GM19463 (cell line): ENCODE data around the gene TREML4.
A peak's percentile ranks its signal among the peaks of the same experiment; 100 is the strongest.
"Not testable (repeated sequence)": the region's sequence is repeated elsewhere in the genome, so short reads cannot be mapped to it uniquely, and the experiment has no call there.

ENCODE experiments used
- ATAC-seq: cut with Tn5 transposase; IDR thresholded peaks from one replicate; pipeline ENCODE4 v1.9.1; 2021; ENCODE audit warnings: mild to moderate bottlenecking, moderate library complexity; ENCODE audit not compliant: unreplicated experiment

Gene TREML4, protein sequence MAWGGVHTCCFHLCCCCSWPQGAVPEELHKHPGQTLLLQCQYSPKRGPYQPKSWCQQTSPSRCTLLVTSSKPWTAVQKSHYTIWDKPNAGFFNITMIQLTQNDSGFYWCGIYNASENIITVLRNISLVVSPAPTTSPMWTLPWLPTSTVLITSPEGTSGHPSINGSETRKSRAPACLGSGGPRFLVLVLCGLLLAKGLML

DNA sequence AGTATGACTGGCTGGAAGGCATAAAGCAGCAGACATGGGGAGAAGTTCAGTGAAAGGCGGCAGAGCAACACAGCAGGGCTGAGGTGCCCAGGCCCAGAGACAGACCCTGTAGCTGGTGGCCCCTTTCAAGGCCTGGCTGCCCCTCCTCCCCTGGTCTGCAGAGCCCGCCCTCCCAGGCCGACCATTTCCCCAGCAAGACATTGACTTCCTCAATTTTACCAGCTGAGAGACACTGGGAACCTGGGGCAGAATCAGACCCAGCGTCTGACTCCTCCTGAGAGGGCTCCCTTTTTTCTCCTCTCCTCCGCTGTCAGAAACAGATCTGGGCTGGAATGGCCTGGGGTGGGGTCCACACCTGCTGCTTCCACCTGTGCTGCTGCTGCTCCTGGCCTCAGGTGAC, at the start of gene TREML4:
TREML4 (plus strand) TSS at position 254 of the 400 bp plus-strand sequence; CDS start at position 333, 79 bp downstream.
- no peak for ATAC-seq

DNA sequence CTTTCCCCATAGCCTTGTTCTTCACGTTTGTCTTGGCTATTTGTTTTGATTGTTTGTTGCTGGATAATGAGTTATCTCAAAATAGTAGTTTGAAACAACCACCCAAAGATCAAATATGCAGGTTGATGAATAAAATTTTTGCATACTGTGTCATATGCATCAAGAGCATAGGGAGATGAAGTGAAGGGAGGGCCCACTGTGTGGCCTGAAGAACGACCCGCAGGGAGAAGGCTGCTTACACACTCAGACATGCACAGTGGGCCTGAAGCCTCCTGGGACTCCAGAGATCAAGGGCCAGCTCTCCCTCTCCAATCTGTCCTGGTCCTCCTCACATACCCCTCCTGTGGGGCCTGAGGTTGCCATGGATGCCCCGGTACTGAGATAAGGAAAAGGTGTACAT, 49.0 kb upstream of the TREML4 start:
- no peak for ATAC-seq

DNA sequence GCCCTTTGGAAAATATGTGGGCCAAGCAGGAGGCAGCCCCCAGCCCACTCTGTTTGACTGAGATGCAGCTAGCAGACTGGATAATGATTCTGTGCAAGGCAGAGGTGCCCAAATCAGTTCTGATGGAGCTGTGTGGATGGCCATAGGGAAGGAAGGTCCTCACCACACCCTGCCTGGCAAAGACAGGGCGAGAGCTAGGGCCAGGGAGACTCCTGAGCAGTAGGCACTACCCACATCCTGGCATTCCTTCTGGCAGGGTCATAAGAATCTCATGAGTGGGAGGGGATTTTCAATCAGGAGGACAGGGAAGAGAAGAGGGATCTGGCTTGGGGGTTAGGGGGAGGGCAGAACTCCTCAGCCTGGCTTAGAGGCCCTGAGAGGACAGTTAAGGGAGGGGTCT, 46.6 kb upstream of the TREML4 start:
- ATAC-seq, result no peak

DNA sequence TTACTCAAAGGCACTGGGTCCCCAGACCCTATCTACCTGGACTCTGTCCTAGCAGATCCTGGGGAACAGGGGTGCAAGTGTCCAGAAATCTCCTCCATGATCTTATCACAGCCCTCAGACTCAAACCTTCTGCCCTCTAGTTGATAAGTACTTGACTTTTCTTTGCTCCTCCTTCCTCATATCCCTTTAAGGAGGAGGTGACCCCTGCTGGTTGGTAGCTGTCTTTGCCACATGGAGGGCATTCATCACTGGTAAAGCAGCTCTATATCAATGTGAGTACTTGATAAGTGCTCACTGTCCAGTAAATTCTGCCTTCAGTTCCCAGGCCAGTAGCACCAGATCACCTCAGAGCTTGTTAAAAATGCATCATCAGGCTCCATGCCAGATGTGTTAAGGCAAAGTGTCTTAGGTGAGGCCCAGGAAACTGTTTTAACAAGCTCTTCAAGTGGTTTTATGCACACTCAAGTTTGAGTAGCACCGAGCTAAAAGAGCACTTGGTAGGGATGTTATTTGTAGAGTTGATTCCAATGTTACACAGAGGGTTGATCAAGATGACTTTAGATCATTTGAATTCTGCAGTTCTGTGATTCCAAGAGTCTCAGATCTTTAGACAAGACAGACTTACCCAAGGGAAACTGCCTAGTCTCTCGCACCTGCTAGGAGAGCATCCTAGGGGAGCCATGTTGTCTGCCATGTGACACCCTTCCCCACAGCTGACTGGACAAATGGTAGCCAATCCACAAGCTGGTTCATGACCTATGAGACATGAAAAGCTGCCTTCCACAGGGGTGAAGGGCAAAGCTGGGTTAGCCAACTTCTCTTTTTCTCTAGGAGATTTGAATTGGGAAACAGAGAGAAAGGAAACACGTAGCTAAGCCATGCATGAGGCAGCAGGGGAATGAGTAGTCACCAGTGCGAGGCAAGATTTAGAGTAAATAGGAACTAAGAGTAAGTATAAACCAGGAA, 45.8 kb upstream of the TREML4 start:
- ATAC-seq, result no peak

DNA sequence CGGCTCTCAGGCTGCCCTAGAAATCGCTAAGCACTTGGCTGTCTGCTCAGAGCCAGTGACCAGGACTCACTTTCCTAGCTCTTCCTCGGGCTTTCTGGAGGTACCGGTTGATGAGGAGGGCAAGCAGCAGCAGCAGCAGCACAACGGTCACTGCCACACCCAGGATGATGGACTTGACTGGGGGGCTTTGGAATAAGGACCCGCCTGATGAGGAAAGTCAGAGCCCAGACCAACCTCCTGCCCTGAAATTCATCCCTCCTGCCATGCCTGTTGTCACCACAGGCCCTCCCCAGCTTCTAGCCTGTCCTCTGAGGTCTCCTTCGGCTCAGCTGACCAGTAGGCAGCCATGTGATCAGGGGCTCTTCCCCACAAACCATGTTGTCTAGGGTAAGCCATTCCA, 43.4 kb upstream of the TREML4 start:
- ATAC-seq, result no peak

DNA sequence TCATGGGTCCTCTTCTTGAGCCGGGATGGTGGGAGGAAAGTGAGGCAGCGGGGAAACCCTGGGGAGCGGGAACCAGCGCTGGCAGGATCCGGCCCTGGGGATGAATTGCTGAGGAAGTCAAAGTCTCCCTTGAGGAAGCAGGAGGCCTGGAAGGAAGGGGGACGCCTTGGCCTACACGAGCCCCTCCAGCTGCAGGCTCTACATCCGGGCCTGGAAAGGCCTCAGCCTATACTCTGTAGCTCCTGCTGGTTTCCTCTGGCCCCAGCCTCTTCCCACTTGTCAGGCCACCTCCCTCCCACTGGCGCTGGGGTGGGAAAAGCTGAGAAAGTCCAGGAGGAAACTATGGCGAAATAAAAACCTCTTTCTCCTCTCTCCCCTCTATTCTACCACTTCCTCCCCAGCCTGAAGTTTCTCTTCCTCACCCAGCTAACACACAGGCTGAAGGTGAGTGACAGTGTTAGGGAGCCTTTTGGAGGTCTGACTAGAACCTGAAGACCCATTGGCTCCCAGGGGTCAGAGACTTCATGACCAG, 42.1 kb upstream of the TREML4 start:
- no peak for ATAC-seq

DNA sequence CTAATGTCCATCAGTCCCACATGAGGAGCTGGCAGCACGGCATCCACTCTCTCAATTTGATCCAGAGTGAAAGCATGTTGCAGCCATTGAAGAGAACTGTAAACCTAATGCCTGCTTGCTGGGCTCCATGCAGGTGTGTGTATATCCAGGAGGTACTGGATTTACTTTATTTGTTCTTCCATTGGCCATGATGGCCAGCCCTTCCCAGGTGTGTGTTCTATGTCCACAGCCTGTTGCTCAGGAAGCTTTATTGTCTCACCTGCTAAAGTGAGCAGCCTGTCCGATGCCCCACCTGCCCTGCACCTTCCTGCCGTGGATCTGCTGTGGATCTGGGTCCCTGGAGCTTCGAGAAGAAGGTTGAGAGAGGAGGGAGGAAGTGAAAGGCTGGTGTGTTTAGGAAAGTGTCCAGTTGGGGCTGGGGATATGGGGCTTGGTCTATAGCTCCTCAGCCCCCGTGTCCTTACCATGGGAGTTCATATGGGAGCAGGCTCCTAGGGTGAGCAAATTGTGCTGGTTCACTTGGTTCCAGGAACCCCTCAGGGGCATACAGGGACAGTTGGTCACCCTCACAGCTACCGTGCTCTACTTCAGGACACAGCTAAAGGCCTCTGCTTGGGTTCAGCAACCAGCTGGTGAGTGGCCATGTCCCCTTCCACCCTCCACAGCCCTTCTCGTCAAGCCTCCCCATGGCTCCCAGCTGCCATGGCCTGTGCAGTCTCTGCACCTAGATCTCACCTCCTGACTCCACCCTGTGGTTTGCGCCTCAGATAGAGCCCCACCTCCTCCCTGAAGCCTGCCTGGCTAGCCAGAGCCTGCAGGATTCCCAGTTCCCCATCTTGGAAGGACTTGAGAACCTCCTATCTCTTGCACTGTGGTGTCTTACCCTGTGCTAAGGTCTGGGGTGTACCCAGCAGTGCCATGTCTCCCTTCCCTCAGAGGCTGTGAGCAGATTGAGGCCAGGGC, 39.9 kb upstream of the TREML4 start:
- no peak for ATAC-seq

DNA sequence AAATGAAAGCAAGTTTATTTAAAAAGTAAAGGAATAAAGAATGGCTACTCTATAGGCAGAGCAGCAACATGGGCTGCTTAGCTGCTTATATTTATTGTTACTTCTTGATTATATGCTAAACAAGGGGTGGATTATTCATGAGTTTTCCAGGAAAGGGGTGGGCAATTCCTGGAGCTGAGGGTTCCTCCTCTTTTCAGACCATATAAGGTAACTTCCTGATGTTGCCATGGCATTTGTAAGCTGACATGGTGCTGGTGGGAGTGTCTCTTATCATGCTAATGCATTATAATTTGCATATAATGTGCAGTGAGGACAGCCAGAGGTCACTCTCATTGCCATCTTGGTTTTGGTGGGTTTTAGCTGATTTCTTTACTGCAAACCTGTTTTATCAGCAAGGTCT, 39.1 kb upstream of the TREML4 start:
- ATAC-seq, result not testable (repeated sequence)

DNA sequence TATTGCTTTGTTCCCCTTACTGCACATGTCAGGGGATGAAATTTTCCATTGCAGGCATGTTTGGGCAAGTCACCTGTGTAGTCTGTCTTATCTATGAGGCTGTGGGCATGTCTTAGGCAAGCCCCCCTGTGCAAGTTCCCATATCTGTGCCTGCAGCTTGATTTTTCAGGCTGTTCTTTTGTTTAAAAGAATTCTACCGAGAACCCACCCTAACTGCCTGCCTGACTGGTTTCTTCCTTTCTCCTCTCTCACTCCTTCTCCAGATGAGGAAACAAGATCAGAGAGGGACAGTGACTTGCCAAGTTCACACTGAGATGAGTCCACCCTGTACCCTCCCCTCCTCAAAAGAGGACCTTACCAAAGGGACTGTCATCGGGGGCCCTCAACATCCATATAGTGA, 38.2 kb upstream of the TREML4 start:
- no peak for ATAC-seq

DNA sequence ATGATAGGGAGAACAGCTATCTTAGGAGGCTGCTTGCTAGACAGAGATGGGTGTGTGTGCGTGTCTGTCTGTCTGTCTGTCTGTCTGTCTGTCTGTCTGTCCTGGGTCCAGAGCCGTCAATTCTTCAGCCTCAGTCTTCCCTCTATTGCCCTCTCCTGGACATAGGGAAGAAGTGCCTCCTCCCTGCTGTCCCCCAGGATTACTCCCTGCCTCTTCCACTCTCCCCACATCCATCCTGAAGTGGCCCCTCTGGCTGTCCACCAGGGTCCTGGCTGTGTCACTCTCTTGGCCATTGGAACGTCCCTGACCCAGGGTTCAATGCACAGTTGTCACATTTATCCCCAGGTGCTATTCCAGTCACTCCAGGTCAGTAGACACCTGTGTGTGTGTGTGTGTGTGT, 37.4 kb upstream of the TREML4 start:
- ATAC-seq, result no peak

DNA sequence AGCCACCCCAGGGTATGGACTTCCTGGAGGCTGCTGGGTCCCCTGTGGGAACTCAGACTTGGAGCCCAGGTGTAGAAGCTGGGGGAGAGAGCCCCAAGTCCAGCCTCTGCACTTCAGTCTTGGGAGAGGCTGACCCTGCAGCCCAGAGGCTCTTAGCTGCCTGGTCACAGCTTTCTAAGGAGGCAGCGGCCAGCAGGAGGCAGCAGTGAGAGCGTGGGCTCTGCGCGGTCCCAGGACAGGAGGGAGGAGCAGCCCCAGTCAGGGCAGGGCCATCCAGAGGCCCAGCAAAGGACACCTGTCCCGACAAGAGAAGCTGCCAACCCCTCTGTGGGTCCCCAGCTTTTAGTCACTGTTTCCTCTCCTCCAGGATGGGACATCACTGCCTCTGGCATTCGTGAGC, 36.6 kb upstream of the TREML4 start:
- ATAC-seq, result no peak

DNA sequence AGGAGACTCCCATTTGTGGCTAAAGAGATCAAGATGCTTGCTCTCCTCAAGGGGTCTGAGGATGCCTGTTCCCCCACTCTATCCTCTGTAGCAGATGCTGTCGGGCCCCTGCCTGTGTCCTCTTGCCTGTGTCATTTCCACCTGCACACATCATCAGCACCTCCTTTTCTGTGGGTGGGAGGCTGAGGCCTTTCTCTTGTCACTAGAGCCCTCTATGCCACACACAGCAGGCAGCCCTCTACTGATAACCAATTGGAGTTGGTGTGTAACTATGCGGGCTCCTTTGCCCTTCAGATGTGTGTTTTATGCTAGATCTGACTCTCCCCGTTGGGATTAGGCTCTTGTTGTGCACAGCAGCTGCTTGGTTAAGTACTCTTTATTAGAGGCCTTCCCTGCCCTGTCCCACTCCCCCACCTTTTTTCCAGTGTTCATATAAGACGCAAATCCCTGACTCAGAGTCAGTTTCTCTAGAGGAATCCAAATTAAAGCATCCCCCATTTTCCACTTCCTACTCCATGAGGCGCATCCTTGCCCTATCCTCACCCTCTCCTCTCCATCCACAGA, 34.9 kb upstream of the TREML4 start:
- ATAC-seq, result no peak

DNA sequence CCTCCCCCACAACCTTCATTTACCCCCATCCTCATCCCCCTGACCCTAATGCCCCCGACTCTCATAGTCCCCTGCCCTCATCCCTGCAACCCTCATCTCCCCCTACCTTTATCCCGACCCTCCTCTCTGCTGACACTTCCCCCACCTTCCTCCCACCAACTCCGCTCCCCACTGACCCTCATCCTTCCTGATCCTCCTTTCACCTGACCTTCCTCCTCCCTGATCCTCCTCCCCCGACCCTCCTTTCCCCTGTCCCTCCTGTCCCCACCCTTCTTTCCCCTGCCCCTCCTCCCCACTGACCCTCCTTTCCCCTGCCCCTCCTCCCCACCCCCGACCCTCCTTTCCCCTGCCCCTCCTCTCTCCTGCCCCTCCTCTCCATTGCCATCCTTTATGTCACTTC, 34.3 kb upstream of the TREML4 start:
- no peak for ATAC-seq

DNA sequence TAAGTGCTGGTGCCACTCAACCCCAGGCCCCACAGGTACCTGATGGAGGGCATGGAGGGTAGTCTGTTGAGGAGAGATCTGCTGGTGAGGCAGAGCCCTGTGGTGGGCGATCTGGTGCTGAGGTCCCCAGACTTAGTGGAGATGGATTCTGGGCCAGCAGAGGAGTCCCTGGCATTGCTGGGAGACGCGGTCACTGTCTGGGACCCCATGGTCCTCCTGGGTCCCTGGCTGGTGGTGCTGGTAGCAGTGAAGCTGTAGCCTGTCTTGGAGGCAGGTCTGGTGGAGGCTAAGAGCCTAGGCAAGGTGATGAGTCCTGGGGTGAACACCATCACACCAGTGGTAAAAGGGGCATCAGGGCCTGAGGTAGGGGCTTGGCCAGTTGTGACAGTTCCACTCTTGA, 33.8 kb upstream of the TREML4 start:
- ATAC-seq, result no peak

DNA sequence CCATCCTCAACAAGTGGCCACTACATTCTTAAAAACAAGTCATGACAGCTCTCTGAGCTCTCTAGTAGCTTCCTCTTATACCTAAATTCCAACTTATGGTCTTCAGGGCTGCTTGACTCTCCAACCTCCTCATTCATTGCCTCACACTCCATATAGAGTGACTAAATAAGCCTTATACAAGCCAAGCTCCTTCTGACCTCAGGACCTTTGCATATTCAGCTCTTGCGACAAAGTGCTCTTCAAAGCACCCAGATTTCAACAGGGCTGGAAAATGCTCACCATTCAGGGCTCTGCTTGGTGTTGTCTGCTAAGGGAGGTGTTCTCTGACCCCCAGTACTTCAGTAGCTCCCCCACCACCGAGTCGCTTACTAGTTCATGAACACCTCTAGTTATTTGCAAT, 30.9 kb upstream of the TREML4 start:
- ATAC-seq, result no peak

DNA sequence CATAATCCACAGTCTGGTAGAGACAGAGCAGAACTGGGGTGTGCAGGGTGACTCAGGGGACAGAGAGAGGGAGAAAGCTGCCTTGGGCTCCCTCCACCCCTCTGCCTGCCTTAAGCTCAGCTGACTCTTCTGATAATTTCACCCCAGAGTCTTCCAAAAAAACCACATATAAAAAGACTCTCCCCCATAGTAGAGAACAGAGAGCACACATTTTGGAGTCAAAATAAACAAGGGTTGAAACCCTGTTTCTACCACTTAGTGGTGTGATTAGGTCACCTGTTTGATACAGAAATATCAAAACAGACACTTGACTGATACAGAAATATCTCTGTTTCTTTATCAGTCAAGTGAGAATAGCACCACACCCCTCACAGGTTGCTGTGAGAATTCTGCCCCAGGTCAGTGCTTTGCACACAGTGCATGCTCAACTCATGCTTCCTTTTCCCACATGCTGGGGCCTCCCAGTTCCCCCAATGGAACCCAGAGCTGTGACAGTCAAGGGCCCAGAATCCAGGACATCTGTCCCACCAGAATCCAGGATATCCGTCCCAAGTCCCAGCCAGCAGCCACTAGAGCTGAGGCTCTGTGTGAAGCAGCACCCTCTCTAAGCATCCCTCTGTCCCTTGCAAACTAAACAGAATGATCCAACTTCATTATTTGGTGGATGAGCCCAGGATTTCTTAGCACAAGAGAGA, 28.4 kb upstream of the TREML4 start:
- peak; percentile 49 for ATAC-seq

DNA sequence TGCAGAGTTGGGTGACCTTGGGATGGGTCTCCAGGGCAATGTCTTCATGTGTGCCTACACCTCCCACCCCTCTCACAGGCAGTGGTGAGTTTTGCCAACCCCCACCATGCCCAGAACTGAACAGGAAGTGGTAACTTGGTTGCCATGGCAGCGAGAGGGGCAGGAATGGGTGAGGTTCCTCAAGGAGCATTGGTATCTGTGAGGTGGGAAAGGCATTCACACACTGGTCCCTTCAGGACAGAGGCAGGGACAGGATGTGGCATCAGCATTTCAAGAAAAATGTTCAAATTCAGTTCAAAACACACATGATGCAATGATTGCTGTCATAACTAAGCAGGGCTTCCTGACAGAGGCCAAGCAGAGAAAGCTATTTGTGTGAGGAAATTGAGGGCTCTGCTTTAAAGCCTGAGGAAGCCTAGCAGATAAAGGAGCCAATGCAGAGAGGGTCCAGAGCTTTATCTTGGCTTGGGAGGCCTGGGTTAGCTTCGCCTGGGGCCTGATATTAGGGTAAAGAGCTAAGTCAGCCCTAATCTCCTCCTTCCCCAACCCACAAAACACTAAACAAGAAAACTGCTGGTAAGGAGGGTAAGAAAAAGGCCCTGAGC, 27.8 kb upstream of the TREML4 start:
- no peak for ATAC-seq

DNA sequence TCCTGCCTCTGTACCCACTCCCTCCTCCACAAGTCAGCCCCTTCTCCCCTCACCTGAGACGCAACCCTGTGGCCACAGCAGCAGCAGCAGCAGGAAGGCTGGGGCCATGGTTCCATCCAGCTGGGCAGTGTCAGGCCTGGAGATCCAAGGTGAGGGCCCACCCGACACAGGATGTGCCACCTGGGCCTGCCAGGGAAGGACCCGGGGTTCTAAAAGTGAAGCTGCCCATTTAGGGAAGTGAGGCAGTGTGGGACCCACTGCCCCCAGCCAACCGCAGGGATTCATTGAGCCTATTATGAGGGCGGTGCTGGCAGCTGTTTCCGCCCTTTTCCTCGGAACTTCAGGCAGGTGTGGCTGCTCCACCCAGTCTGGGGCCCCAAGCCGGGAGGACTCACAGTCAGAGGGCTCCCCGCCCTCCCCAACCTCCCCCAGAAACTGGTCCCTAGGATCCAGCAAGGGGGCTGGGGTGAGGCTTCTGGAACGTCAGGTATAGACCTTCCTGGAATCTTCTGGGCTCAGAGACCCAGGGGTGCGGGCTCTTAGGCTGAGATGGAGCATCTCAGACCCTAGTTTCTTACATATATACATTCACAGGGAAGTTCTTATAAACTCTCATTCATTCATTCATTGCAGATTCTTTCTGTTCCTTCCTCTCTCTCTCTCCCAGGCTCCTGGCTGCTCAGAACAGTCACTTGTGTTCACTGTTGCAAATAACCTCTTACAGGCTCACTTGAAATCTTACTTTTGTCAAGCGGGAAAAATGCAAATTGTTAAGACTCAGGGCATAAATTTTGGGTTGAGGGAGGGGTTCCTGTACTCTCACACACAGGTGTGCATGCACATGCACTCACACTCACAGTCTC, 27.0 kb upstream of the TREML4 start, which contains the start of gene TREML2:
TREML2 (minus strand) TSS at position 249 of the 863 bp plus-strand sequence; CDS start at position 108, 141 bp downstream.
- peak; percentile 57 for ATAC-seq
